ENCODE results near the gene SLC6A12.

DNA sequence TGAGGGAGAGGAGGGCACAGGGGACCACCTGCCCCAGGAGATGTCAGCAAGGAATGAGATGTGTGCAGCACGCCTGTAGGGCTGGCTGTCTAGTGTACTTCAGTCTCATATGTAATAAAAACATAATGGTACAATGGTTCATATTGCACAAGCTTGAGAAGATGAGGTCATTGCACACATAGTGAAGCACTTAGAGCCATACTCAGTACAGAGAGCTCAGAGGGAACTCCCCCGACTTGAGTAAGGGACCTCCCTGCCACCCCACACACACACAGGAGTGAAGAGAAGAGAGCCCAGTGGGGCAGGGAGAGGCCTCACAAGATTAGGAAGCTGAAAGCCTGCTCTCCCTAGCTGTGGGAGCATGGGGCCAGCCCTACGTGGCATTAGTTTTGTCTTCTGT, 61.5 kb downstream of the SLC6A12 start:
- TF ChIP-seq, protein P1, sequence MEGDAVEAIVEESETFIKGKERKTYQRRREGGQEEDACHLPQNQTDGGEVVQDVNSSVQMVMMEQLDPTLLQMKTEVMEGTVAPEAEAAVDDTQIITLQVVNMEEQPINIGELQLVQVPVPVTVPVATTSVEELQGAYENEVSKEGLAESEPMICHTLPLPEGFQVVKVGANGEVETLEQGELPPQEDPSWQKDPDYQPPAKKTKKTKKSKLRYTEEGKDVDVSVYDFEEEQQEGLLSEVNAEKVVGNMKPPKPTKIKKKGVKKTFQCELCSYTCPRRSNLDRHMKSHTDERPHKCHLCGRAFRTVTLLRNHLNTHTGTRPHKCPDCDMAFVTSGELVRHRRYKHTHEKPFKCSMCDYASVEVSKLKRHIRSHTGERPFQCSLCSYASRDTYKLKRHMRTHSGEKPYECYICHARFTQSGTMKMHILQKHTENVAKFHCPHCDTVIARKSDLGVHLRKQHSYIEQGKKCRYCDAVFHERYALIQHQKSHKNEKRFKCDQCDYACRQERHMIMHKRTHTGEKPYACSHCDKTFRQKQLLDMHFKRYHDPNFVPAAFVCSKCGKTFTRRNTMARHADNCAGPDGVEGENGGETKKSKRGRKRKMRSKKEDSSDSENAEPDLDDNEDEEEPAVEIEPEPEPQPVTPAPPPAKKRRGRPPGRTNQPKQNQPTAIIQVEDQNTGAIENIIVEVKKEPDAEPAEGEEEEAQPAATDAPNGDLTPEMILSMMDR (IDR thresholded peaks at IDR 0.05): no peak
- TF ChIP-seq ZFX (IDR thresholded peaks at IDR 0.05; ENCODE audit: borderline replicate concordance): no peak

Data from 22Rv1 (cell line).